Loucy (cell line): ENCODE results near the gene TPP2.

Source experiments
- EZH2phosphoT487 ChIP-seq: fragments of 200-600 bp; IDR thresholded peaks from 2 replicates; pipeline ENCODE4 v1.6.1; 2018; ENCODE audit warnings: antibody characterized with exemption, mild to moderate bottlenecking, moderate library complexity, borderline replicate concordance
- TF ChIP-seq, protein P1 (sequence below): fragments of 200-600 bp; sonication (generic); conservative IDR thresholded peaks from 2 replicates; pipeline ENCODE4 v1.5.1; 2014; ENCODE audit warnings: mild to moderate bottlenecking, antibody characterized with exemption, low read length

DNA sequence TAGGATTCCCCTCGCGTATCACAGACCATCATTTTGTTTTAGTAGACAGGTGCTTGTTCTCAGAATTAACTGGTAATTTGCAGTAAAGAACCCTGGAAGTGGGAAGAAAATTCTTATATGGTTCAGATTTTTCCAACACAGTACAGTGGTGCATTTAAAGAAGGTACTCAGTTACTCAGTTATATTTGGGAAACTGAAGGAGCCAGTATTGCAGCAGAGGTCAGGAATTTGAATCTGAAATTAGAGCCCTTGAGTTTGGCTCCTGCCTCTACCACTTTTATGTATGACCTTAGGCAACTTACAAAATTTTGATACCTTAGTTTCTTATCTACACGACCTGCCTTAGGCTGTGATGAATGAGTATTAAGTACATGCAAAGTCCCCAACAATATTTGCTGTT, 78.3 kb downstream of the TPP2 start:
- TF ChIP-seq, protein P1, sequence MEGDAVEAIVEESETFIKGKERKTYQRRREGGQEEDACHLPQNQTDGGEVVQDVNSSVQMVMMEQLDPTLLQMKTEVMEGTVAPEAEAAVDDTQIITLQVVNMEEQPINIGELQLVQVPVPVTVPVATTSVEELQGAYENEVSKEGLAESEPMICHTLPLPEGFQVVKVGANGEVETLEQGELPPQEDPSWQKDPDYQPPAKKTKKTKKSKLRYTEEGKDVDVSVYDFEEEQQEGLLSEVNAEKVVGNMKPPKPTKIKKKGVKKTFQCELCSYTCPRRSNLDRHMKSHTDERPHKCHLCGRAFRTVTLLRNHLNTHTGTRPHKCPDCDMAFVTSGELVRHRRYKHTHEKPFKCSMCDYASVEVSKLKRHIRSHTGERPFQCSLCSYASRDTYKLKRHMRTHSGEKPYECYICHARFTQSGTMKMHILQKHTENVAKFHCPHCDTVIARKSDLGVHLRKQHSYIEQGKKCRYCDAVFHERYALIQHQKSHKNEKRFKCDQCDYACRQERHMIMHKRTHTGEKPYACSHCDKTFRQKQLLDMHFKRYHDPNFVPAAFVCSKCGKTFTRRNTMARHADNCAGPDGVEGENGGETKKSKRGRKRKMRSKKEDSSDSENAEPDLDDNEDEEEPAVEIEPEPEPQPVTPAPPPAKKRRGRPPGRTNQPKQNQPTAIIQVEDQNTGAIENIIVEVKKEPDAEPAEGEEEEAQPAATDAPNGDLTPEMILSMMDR, result no peak
- no peak for TF ChIP-seq EZH2phosphoT487
